WTC11 (cell line): ENCODE measurements around the gene EHBP1. TPM values are rescaled to one million over a fixed set of nuclear protein-coding genes. Genes with fewer than 3 reads are reported as not detected.

ENCODE experiments used
- ATAC-seq: fragments of 200-7000 bp; cut with Tn5 transposase; 2 replicates; pipeline ENCODE4 v1.10.0; 2021; ENCODE audit warnings: mild to moderate bottlenecking, moderate library complexity
- CTCF ChIA-PET: fragments of 300-600 bp; sonication (Branson Sonifier 250); formaldehyde crosslinking; loops from one replicate; lab custom pipeline; 2021; ENCODE audit warnings: antibody characterized with exemption; lab: Charles Lee
- POLR2A ChIA-PET: fragments of 350-600 bp; sonication (Branson Sonifier 250); formaldehyde crosslinking; loops from one replicate; lab custom pipeline; 2021; ENCODE audit warnings: antibody characterized with exemption; lab: Charles Lee
- DNase-seq: peaks from one replicate; pipeline ENCODE4 v3.0.0; 2021; ENCODE audit warnings: low spot score
- H3K27ac Mint-ChIP-seq: 2 replicates; pipeline ENCODE4 v1.8.0; 2021; ENCODE audit warnings: mixed read lengths
- H3K27me3 Mint-ChIP-seq: 2 replicates; pipeline ENCODE4 v1.8.0; 2021; ENCODE audit warnings: low read depth, mild to moderate bottlenecking, moderate library complexity, mixed read lengths
- H3K36me3 Mint-ChIP-seq: 2 replicates; pipeline ENCODE4 v1.8.0; 2021; ENCODE audit warnings: mixed read lengths
- H3K4me1 Mint-ChIP-seq: 2 replicates; pipeline ENCODE4 v1.8.0; 2022; ENCODE audit warnings: mixed read lengths
- H3K4me3 Mint-ChIP-seq: 2 replicates; pipeline ENCODE4 v1.8.0; 2021; ENCODE audit warnings: mild to moderate bottlenecking, moderate library complexity, mixed read lengths
- H3K9me3 Mint-ChIP-seq: 2 replicates; pipeline ENCODE4 v1.8.0; 2021; ENCODE audit warnings: mixed read lengths
- AR ChIP-seq: fragments of 250-450 bp; sonication (Bioruptor Pico); IDR thresholded peaks from 2 replicates; pipeline ENCODE4 v1.9.0; 2021; ENCODE audit warnings: mild to moderate bottlenecking
- ESRRA ChIP-seq: sonication (generic); formaldehyde crosslinking; IDR thresholded peaks from 2 replicates; pipeline ENCODE4 v1.8.1; 2022; ENCODE audit warnings: mild to moderate bottlenecking, missing genetic modification reagents, borderline replicate concordance
- FOXJ3 ChIP-seq: sonication (generic); formaldehyde crosslinking; IDR thresholded peaks from 2 replicates; pipeline ENCODE4 v1.9.0; 2021; ENCODE audit warnings: missing genetic modification reagents, mild to moderate bottlenecking, borderline replicate concordance
- HMGA2 ChIP-seq: fragments of 250-450 bp; sonication (Bioruptor Pico); IDR thresholded peaks from 2 replicates; pipeline ENCODE4 v1.4.0; 2021; ENCODE audit warnings: mild to moderate bottlenecking, moderate library complexity
- IRF1 ChIP-seq: sonication (generic); formaldehyde crosslinking; IDR thresholded peaks from 2 replicates; pipeline ENCODE4 v1.8.0; 2023; ENCODE audit warnings: missing genetic modification reagents
- MXD4 ChIP-seq: fragments of 250-450 bp; sonication (Bioruptor Pico); IDR thresholded peaks from 2 replicates; pipeline ENCODE4 v1.8.0; 2021; ENCODE audit warnings: mild to moderate bottlenecking, moderate library complexity, borderline replicate concordance
- NFE2L1 ChIP-seq: sonication (generic); formaldehyde crosslinking; IDR thresholded peaks from 2 replicates; pipeline ENCODE4 v1.8.1; 2023; ENCODE audit warnings: missing genetic modification reagents
- PRRX2 ChIP-seq: fragments of 250-450 bp; sonication (Bioruptor Pico); IDR thresholded peaks from 2 replicates; pipeline ENCODE4 v1.8.0; 2021; ENCODE audit warnings: mild to moderate bottlenecking
- SMAD3 ChIP-seq: sonication (generic); formaldehyde crosslinking; IDR thresholded peaks from 2 replicates; pipeline ENCODE4 v1.8.0; 2022; ENCODE audit warnings: missing genetic modification reagents, mild to moderate bottlenecking, borderline replicate concordance
- SMAD4 ChIP-seq: sonication (generic); formaldehyde crosslinking; IDR thresholded peaks from 2 replicates; pipeline ENCODE4 v1.8.0; 2022; ENCODE audit warnings: mild to moderate bottlenecking, missing genetic modification reagents
- ZNF396 ChIP-seq: fragments of 250-450 bp; sonication (Bioruptor Pico); IDR thresholded peaks from 2 replicates; pipeline ENCODE4 v1.8.0; 2021; ENCODE audit warnings: mild to moderate bottlenecking, moderate library complexity, borderline replicate concordance
- ZNF671 ChIP-seq: fragments of 250-450 bp; sonication (Bioruptor Pico); IDR thresholded peaks from 2 replicates; pipeline ENCODE4 v1.8.0; 2021; ENCODE audit warnings: mild to moderate bottlenecking
- total RNA-seq: library from RNA; stranded (reverse); gene quantifications from 3 replicates; pipeline ENCODE4 v1.2.3, GENCODE V29; 2021
- TF ChIP-seq, protein P1 (sequence below): sonication (generic); formaldehyde crosslinking; IDR thresholded peaks from 2 replicates; pipeline ENCODE4 v1.8.0; 2022; ENCODE audit warnings: mild to moderate bottlenecking, missing genetic modification reagents
- TF ChIP-seq, protein P2 (sequence below): sonication (generic); formaldehyde crosslinking; IDR thresholded peaks from 2 replicates; pipeline ENCODE4 v1.8.0; 2023; ENCODE audit warnings: mild to moderate bottlenecking, missing genetic modification reagents

The EHBP1 gene
- total RNA-seq, 1 experiment from 2014 or later, result 36.4 TPM

- TF ChIP-seq SMAD4 (no peak), ESRRA (CRISPR knock-in tag) (no peak), MXD4 (no peak), ZNF671 (no peak), SMAD3 (no peak), PRRX2 (no peak), NFE2L1 (CRISPR knock-in tag) (no peak), ZNF396 (CRISPR knock-in tag) (no peak), IRF1 (CRISPR knock-in tag) (no peak), FOXJ3 (CRISPR knock-in tag) (no peak)
- TF ChIP-seq, protein P1, sequence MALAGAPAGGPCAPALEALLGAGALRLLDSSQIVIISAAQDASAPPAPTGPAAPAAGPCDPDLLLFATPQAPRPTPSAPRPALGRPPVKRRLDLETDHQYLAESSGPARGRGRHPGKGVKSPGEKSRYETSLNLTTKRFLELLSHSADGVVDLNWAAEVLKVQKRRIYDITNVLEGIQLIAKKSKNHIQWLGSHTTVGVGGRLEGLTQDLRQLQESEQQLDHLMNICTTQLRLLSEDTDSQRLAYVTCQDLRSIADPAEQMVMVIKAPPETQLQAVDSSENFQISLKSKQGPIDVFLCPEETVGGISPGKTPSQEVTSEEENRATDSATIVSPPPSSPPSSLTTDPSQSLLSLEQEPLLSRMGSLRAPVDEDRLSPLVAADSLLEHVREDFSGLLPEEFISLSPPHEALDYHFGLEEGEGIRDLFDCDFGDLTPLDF, result no peak
- TF ChIP-seq, protein P2, sequence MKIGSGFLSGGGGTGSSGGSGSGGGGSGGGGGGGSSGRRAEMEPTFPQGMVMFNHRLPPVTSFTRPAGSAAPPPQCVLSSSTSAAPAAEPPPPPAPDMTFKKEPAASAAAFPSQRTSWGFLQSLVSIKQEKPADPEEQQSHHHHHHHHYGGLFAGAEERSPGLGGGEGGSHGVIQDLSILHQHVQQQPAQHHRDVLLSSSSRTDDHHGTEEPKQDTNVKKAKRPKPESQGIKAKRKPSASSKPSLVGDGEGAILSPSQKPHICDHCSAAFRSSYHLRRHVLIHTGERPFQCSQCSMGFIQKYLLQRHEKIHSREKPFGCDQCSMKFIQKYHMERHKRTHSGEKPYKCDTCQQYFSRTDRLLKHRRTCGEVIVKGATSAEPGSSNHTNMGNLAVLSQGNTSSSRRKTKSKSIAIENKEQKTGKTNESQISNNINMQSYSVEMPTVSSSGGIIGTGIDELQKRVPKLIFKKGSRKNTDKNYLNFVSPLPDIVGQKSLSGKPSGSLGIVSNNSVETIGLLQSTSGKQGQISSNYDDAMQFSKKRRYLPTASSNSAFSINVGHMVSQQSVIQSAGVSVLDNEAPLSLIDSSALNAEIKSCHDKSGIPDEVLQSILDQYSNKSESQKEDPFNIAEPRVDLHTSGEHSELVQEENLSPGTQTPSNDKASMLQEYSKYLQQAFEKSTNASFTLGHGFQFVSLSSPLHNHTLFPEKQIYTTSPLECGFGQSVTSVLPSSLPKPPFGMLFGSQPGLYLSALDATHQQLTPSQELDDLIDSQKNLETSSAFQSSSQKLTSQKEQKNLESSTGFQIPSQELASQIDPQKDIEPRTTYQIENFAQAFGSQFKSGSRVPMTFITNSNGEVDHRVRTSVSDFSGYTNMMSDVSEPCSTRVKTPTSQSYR (CRISPR knock-in tag), result no peak
These were observed 139.7 kb downstream of the EHBP1 start (continued) for GRCh38 chr2:62845256-62845655.

- DNase-seq, result no peak
- H3K27ac Mint-ChIP-seq, result no peak overlapping the region
These were observed 146.7 kb downstream of the EHBP1 start for GRCh38 chr2:62852254-62852653.

More at GRCh38 chr2:62852254-62852653, 146.7 kb downstream of the EHBP1 start:
- Mint-ChIP-seq H3K27me3 (no peaks in the 10 kb centered on the region), H3K36me3 (peaks cover 19% of the 10 kb centered on the region), H3K9me3 (peaks cover 8% of the 10 kb centered on the region), H3K4me1 (peaks cover 5% of the 10 kb centered on the region), H3K4me3 (no peak overlapping the region)
- ChIA-PET POLR2A (no interaction called here), CTCF (no interaction called here)
- ATAC-seq, result no peak
- TF ChIP-seq HMGA2 (CRISPR knock-in tag), result peak; percentile 90; the same call in 1 of the 2 replicates
- no peak for TF ChIP-seq AR (CRISPR knock-in tag)
